Activated T-helper 9 cell treated with anti-CD3 and anti-CD28 coated beads, Interleukin-2, amount 50 U/mL, for 16 hours (primary cell): Measurements from ENCODE around the gene HDGFL2.

Experiments used
- DNase-seq: peaks from one replicate; pipeline ENCODE4 v3.0.0-alpha.2; 2020; ENCODE audit warnings: low read depth

HDGFL2 gene

DNA sequence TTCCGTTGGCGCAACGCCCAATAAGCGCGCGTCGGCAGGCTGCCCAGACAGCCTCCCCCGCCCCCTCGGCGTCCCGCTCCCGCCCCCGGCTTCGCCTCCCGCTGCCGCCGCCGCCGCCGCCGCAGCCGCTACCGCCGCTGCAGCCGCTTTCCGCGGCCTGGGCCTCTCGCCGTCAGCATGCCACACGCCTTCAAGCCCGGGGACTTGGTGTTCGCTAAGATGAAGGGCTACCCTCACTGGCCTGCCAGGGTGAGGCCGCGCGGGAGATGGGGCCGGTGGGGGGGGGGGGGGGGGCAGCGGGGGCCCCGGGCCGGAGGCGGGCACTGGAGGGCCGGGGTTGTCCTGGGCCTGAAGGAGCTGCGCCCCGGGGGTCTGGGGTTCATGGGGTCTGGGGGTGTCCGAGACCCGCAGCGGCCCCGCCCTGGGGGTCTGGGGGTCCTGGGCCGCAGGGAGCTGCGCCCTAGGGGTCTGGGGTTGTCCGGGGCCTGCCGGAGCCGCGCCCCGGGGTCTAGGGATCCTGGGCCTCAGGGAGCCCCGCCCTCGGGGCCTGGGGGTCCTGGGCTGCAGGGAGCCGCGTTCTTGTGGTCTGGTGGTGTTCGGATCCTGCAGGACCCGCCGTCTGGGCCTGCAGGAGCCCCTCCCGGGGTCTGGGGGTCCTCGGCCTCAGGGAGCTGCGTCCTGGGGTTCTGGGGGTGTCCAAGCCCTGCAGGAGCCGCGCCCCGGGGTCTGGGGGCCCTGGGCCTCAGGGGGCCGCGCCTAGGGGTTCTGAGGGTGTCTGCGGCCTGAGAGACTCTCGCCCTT is at the start of gene HDGFL2:
Gene HDGFL2 (plus strand): TSS at position 124 of the 801 bp plus-strand sequence. CDS start 54 bp downstream, at position 178.
- DNase-seq: no peak

DNA sequence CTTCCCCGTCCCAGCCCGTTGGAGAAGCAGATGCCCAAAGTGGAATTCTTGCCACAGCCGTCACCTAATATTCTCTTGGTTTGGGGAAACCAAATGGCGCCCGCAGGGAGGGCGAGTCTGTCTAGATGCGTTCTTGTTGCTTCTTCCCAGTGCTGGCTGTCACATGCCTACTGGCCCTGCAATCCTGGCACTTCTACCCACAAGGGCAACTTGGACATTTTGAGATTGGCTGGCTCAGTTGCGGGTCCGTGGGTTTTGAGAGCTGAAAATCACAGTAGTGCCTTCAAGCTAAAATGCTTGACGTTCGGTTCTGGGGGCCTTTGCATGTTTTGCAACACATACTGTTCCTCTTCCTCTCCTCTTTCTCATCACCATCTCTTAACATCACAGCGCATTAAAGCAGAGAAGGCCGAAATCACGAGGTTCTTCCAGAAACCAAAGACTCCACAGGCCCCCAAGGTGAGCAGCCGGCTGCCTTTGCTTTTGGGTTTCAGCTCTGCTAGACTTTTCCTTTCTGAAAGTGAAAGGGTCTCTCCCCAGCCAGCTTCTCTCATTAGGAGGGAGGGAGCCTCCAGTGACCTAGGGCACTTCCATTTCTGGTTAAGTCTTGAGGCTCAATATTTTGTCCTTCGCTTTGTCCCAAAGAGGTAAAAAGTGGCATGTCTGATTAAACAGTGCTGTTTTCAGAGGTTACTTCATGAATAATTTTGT is 48.5 kb upstream of the HDGFL2 start:
- no peak for DNase-seq

DNA sequence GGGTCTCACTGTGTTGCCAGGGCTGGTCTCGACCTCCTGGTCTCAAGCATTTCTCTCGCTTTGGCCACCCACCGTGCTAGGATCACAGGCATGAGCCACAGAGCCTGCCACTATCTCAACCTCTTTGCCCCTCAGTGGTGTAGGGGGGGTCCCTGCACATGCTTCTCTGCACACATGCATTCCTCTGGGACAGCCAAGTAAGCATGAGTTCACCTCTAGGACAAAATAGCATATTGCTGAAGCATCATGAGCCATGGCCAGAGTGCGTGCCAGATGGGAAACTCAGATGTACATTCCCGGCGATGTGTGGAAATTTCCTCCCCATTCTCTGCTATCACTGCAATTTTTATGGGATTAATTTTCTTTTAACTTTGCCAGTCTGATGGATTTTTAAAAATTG is 46.6 kb upstream of the HDGFL2 start:
- no peak for DNase-seq

DNA sequence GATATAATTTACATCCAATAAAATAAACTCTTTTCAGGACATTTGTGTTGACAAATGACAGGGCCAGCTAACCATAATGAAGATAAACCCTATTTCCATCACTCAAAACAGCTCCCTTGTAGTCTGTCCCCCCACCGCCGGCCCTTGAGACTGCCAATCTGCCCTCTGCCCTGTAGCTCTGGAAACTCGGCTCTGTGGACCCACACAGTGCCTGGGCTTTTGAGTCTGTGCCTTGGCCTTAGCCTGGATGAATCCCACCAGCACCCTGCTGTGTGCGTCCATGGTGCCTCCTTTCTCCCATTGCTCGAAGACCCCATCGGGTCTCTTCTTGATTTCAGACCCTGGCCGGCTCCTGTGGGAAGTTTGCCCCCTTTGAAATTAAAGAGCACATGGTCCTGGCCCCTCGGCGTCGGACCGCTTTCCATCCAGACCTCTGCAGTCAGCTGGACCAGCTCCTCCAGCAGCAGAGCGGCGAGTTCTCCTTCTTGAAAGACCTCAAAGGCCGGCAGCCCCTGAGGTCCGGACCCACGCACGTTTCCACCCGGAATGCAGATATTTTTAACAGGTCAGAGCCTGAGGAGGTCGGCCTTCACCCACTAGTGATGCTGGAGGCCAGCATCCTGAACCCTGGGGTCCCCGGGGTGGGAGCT is 43.6 kb upstream of the HDGFL2 start:
- no peak for DNase-seq

DNA sequence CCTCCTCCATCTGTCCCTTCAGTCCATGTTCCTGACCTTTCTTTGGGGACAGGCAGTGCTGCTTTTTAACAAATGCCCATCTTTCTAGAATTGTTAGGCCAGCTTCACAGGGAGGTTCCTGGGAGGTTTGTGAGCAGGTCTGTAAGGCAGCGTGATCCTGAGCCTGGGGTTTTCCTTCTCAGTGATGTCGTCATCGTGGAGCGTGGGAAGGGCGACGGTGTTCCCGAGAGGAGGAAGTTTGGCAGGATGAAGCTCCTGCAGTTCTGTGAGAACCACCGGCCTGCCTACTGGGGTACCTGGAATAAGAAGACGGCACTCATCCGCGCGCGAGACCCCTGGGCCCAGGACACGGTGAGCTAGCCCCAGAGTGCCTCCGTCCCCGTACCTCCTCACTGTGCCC is 42.8 kb upstream of the HDGFL2 start:
- no peak for DNase-seq

DNA sequence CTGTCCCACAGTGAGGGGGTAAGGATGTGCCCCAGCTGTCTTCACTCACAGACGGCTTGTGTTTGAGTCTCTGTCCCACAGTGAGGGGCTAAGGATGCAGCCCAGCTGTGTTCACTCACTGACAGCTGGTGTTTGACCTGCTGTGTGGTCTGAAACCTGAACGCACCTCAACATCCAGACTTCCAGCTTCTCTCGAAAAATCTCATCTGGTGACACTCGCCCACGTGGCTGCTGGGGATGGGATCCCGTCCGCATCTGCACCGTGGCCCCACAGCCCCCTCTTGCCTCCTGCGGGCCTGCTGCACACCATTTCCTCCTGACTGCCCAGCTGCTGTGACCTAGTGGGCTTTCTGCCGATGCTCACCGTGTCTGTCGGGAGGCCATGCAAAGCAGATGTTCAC is 42.3 kb upstream of the HDGFL2 start:
- no peak for DNase-seq

DNA sequence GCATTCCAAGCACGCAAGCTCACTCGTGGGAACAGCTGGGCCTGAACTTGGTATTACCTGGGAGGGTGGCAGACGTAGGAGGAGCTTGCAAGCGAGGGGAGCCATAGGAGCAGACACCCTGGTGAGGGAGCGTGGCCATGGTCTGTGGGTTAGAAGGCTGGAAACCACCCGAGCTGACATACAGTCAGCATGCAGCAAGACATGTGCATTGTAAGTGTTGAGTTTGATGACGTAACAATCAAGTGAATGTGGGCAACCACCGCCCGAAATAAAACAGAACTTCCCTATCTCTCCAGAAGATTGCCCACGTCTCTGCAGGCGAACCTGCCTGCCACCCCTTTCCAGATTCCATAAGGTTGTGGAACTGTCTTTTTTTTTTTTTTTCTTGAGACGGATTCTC is 41.3 kb upstream of the HDGFL2 start:
- DNase-seq: no peak

DNA sequence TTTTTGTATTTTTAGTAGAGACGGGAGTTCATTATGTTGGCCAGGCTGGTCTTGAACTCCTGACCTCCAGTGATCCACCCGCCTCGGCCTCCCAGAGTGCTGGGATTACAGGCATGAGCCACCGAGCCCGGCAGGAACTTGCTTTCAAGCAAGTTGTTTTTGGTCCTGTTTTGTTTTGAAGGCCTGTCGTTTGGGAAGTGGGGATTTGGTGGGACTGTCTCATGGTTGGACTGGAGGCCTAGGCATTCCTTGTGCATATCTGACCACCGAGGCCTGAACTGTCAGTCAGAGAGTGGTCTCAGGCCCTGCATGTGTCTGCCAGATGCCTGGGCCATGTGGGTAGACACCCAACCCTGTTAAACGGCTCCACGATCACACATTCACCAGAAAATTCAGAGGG is 40.8 kb upstream of the HDGFL2 start:
- DNase-seq: no peak

DNA sequence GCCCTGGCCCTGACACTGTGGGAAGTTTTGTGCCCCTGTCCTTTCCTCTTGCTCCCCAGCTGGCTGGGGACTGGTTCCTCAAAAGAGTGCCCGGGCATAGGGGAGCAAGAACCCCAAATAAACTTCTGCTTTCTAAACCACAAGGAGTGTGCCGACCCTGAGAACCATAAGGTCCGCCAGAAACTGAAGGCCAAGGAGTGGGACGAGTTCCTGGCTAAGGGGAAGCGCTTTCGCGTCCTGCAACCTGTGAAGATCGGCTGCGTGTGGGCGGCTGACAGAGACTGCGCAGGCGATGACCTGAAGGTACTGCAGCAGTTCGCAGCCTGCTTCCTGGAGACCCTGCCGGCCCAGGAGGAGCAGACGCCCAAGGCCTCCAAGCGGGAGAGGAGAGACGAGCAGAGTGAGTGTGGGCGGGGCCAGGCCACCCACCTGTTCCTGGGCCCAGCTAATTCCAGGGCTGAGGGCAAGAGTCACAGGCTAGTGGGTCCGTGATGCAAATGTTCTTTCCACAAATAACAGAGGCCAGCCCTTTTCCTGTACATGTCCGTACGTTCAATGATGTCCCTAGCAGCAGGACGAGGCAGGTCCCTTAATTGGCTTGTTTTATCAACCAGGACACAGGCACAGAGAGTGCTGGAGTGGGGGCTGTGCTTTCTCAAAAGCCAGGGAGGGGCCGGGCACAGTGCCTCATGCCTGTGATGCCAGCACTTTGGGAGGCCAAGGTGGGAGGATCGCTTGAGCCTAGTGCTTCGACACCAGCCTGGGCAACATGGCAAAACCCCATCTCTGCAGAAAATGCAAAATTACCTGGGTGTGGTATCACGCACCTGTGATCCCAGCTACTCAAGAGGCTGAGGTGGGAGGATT is 40.1 kb upstream of the HDGFL2 start:
- no peak for DNase-seq

DNA sequence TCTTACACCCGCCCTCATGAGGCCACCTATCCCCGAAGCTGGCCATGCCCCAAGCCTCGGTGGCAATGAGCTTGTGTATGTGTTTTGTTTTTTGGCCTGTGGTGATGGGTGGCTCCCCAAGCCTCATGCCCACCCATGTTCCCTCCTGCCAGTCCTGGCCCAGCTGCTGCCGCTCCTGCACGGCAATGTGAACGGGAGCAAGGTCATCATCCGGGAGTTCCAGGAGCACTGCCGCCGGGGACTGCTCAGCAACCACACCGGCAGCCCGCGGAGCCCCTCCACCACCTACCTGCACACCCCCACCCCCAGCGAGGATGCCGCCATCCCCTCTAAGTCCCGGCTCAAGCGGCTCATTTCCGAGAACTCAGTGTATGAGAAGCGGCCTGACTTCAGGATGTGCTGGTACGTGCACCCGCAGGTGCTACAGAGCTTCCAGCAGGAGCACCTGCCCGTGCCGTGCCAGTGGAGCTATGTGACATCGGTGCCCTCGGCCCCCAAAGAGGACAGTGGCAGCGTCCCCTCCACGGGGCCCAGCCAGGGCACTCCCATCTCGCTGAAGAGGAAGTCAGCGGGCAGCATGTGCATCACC is 39.1 kb upstream of the HDGFL2 start:
- DNase-seq: no peak

DNA sequence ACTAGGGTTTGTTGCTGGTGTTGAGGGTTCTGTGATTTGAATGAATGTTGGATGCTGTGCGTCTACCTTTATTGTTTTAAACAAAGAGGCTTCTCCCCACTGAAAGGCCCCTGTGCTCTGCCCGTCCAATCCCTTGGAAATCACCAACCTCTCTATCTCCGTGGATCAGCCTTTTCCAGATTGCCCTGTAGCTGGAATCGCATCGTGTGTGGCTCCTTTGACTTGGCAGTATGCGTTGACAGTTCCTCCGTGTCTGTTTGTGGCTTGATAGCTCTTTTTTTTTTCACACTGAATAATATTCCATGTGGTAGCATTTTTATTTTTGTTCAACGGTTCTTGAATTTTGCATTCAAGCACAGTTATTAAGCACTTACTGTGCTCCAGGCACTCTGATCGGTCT is 37.7 kb upstream of the HDGFL2 start:
- no peak for DNase-seq

DNA sequence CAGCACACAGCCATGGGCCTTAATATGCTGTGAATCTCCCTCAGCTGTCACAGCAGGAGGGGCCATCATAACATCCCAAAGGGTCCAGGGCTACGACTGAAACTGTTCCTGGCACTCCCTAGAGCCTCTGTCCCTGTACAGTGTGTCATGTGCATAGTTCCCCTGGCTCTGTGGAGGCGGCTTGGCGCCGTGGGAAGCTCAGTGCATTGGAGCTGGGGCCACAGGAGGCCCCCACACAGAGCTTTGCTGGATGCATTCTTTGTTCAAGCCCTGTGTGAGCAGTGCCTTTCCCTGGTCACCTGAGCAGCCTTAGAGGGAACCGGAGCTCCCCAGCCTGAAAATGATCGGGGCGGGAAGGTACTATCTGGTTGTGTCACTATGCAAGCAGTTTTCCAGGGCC is 35.9 kb upstream of the HDGFL2 start:
- DNase-seq: no peak

DNA sequence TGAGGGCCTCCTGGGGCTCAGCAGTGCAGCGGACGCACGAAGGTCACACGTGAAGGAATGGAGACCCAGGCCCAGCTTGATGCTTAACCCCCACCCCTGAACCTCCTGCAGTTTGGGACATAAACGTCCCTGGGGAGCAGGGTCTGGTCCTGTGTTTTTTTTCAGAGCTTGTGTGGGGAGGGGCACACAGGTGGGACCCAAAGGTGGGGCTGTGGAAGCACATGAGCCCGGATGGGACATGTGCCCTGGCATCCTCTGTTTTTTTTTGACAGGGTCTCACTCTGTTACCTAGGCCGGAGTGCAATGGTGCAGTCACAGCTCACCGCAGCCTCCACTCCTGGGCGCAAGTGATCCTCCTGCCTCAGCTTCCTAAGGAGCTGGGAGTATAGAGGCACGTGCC is 35.0 kb upstream of the HDGFL2 start:
- no peak for DNase-seq

DNA sequence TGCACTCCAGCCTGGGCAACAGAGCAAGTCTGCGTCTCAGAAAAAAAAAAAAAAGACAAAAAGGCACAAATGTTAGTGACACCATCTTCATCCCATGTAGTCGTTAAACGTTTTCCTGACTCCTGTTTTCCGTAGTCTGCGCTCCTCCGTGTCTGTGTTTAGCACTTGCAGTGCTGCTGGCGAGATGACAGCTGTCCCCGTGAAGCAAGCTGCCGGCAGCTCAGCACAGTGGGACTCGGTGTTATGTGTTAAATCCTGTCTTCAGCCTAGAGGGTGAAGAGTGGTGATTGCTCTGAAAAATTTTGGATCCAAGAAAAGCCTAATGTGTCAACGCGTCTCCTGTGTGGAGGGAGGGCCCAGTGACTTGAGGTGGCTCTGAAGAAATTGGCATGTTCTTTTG is 32.9 kb upstream of the HDGFL2 start:
- DNase-seq: no peak

DNA sequence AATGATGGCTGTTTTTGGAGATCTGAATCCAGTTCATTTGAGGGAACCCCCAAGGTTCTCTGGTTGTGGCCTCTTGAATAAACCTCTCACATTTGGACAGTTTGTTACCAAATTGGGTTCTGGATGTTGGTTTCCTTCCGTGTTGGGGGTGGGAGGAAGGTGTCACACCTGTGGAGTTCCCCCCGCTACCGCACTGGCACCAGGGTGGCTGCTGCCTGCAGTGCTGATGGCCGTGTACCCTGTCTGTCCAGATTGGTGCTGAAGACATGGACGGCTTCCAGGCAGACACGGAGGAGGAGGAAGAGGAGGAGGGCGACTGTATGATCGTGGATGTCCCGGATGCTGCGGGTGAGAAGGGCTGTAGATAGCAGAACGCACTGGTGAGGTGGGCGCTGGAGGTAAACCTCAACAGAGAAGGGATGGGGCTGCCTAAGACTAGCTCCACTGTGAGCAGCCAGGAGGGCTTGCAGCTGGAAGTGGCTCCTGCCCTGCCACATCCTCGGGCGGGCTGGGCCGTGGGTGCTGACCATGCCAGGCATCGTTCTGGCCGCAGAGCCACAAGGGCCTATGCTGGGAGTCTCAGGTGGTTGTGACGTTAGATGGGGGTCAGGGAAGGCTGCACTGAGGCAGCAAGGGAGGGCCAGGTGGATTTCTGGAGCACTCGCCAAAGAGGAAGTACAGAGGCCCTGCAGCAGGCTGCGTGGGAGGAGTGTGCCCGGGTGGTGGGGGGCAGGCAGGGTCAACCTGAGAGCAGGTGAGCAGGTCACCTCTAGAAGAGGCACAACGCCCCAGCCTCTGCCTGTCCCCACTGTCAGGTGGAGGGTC is 29.9 kb upstream of the HDGFL2 start:
- no peak for DNase-seq

DNA sequence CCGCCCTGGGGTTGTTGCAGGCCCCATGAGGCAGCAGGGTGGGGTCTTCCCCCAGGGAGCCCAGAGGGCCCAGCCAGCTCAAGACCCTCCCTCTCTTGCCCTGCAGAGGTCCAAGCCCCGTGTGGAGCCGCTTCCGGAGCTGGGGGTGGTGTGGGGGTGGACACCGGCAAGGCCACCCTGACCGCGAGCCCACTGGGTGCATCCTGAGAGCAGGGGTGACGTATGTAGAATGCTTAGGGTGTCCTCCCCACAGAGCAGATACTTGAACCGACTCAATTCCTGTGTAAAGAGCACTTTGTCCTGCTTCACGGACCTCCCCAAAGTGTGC is 29.3 kb upstream of the HDGFL2 start:
- no peak for DNase-seq

DNA sequence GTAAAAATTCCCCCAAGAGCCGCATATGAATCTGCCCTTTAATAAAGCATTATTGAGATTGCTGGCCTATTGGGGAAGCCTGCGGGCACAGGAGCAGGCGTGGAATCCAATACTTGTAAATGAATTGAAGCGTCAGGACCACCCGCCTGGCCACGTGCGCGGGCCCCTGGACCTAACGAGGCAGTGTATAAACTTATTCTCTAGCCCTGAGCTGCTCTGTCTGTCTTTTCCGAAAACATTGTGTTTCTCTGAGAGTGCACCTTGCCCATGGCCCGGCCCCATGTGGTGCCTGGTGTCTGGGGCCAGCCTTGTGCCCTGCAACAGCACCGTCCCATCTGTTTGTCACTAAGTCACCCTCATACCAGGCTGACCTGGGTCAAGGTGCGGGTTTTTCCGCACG is 28.9 kb upstream of the HDGFL2 start:
- DNase-seq: no peak

DNA sequence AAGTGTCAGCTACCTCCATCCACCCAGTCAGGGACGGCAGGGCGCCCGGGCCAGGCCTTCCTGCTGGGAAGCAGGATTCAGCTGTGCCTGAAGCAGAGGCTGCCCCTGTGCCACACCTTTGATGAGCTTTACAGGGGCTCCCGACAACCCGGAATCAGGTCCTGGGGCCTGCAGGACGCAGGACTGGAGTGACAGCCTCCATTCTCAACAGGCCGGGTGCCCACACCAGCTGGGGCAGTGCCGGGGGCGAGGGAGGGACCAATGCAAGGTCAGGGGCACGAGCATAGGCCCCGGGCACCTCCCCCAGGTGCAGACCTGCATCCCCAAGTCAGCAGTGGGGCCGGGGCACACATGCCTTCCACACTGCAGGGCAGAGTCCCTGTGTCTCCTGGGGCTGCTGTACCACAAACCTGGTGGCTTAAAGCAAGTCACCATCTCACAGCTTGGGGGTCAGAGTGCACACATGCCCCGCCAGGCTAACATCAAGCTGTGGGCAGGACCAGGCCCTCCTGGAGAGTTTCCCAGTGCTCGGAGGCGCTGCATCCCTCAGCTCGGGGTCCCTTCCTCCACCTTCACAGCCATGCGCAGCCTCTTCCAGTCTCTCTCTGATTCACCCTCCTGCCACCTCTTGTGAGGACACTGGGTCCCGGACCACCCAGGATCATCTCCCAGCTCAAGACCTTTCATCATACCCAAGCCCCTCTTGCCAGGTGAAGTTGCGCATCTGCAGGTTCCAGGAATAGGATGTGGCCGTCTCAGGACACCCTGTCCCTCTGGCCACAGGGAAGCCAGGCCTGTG is 27.9 kb upstream of the HDGFL2 start:
- no peak for DNase-seq

DNA sequence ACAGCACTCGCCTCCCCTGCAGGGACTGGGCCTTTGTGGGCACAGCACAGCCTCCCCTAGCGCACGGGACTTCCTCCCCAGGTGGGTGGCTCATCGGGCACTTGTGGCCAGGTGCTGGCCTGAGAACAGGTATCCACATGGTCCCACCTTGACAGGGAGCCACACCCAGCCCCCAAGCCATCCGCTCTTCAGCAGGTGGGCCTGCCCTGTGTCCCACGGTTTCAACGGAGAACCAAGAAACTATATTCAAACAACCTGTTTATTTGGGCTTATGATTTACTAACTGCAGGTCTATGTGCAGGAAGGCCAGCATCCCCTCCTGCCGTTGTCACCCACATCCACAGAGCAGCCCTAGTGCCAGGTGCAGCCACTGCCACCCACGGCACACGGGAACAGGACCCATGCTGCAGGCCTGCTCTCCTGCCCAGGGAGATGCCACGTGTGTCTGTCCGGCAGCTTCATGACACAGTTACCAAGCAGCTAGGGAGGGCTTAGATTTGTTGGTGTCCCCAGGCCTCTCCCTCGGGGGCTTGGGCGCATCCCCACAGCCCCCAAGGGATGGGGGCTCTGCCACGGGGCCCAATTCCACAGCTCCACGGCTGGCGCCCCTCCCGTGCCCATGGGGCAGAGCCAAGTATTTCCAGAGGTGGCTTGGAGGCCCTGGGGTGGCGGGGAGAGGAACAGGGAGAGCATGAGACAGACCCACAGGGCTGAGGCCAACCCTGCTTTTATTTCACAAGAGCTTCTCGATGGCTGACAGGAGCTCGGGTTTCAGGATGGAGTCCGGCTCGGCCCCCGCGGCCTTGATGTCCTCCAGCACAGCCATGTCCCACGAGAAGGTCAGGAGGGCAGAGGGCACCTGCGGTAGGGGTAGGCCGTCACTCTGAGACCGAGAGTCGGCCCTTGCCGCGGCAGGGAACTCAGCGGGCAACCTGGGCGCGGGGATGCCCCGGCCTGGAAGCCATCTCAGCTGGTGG is 27.0 kb upstream of the HDGFL2 start:
- no peak for DNase-seq
